Measurements from ENCODE around the gene BRCA1.

Gene BRCA1

DNA sequence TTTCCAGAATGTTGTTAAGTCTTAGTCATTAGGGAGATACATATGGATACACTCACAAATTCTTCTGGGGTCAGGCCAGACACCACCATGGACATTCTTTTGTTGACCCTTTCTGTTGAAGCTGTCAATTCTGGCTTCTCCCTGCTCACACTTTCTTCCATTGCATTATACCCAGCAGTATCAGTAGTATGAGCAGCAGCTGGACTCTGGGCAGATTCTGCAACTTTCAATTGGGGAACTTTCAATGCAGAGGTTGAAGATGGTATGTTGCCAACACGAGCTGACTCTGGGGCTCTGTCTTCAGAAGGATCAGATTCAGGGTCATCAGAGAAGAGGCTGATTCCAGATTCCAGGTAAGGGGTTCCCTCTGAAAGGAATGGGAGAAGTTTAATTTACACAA is 54.3 kb downstream of the BRCA1 start:
- no peak overlapping the region for H3K9ac ChIP-seq (ENCODE audit: low read length)
- TF ChIP-seq EZH2phosphoT487 (IDR thresholded peaks at IDR 0.05; ENCODE audit: low read length) (no peak), EZH2 (optimal IDR thresholded peaks at IDR 0.05; ENCODE audit: low read depth, low read length) (no peak)
- TF ChIP-seq, protein P1, sequence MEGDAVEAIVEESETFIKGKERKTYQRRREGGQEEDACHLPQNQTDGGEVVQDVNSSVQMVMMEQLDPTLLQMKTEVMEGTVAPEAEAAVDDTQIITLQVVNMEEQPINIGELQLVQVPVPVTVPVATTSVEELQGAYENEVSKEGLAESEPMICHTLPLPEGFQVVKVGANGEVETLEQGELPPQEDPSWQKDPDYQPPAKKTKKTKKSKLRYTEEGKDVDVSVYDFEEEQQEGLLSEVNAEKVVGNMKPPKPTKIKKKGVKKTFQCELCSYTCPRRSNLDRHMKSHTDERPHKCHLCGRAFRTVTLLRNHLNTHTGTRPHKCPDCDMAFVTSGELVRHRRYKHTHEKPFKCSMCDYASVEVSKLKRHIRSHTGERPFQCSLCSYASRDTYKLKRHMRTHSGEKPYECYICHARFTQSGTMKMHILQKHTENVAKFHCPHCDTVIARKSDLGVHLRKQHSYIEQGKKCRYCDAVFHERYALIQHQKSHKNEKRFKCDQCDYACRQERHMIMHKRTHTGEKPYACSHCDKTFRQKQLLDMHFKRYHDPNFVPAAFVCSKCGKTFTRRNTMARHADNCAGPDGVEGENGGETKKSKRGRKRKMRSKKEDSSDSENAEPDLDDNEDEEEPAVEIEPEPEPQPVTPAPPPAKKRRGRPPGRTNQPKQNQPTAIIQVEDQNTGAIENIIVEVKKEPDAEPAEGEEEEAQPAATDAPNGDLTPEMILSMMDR (IDR thresholded peaks at IDR 0.05; ENCODE audit: low read length), result no peak
- H3K27ac ChIP-seq (ENCODE audit: low read length), result no peak overlapping the region
- H3K9me2 ChIP-seq (replicated peaks; ENCODE audit: insufficient read depth, low read length), result no peaks in the 10 kb centered on the region
- H3F3A ChIP-seq (ENCODE audit: insufficient read depth, low read length), result no peaks in the 10 kb centered on the region; the same call in 1 of the 2 replicates
- H3K27me3 ChIP-seq (replicated peaks; ENCODE audit: insufficient read depth, low read length), result no peaks in the 10 kb centered on the region
- H3K4me2 ChIP-seq (ENCODE audit: low read depth, low read length), result no peak overlapping the region
- H3K4me3 ChIP-seq (ENCODE audit: low read length), result no peak overlapping the region
- no peak overlapping the region for H2AFZ ChIP-seq (ENCODE audit: low read length)
- no peaks in the 10 kb centered on the region for H3K9me3 ChIP-seq (replicated peaks; ENCODE audit: insufficient read depth, low read length)
- no peaks in the 10 kb centered on the region for H3K4me1 ChIP-seq (ENCODE audit: low read length)
- no peaks in the 10 kb centered on the region for H3K79me2 ChIP-seq (ENCODE audit: low read length)
- H3K36me3 ChIP-seq (replicated peaks; ENCODE audit: insufficient read depth, low read length), result no peaks in the 10 kb centered on the region
- no peak for DNase-seq
- no peaks in the 10 kb centered on the region for H4K20me1 ChIP-seq (ENCODE audit: insufficient read depth, low read length)

DNA sequence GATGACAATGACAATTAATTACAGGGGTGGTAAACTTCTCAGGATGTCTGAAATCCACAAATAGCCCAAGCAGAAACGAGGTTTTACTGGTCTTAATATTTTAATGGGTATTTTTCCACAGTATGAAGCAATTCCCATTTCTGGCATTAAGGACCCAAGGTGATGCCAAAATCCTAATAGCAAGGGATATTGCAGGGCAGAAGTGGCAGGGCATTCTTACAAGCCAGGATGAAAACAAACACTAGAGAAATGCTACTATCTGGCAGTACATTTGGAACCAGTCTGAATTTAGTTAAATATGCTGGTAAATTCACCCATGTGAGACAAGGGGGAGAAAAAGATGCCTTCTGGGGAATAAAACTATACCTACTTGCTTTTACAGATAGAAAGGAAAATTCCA is 54.9 kb downstream of the BRCA1 start:
- H2AFZ ChIP-seq (ENCODE audit: low read length), result no peak overlapping the region
- H3K79me2 ChIP-seq (ENCODE audit: low read length), result no peaks in the 10 kb centered on the region
- H3K9ac ChIP-seq (ENCODE audit: low read length), result no peak overlapping the region
- H3K9me3 ChIP-seq (replicated peaks; ENCODE audit: insufficient read depth, low read length), result no peaks in the 10 kb centered on the region
- no peaks in the 10 kb centered on the region for H3K36me3 ChIP-seq (replicated peaks; ENCODE audit: insufficient read depth, low read length)
- no peak overlapping the region for H3K4me3 ChIP-seq (ENCODE audit: low read length)
- no peak overlapping the region for H3K27ac ChIP-seq (ENCODE audit: low read length)
- H3F3A ChIP-seq (ENCODE audit: insufficient read depth, low read length), result no peaks in the 10 kb centered on the region
- H3K4me1 ChIP-seq (ENCODE audit: low read length), result no peaks in the 10 kb centered on the region
- no peaks in the 10 kb centered on the region for H4K20me1 ChIP-seq (ENCODE audit: insufficient read depth, low read length)
- TF ChIP-seq EZH2phosphoT487 (IDR thresholded peaks at IDR 0.05; ENCODE audit: low read length) (no peak), EZH2 (optimal IDR thresholded peaks at IDR 0.05; ENCODE audit: low read depth, low read length) (no peak)
- TF ChIP-seq, protein P1 (IDR thresholded peaks at IDR 0.05; ENCODE audit: low read length), result no peak
- H3K9me2 ChIP-seq (replicated peaks; ENCODE audit: insufficient read depth, low read length), result no peaks in the 10 kb centered on the region
- no peaks in the 10 kb centered on the region for H3K27me3 ChIP-seq (replicated peaks; ENCODE audit: insufficient read depth, low read length)
- DNase-seq, result no peak
- H3K4me2 ChIP-seq (ENCODE audit: low read depth, low read length), result no peak overlapping the region

DNA sequence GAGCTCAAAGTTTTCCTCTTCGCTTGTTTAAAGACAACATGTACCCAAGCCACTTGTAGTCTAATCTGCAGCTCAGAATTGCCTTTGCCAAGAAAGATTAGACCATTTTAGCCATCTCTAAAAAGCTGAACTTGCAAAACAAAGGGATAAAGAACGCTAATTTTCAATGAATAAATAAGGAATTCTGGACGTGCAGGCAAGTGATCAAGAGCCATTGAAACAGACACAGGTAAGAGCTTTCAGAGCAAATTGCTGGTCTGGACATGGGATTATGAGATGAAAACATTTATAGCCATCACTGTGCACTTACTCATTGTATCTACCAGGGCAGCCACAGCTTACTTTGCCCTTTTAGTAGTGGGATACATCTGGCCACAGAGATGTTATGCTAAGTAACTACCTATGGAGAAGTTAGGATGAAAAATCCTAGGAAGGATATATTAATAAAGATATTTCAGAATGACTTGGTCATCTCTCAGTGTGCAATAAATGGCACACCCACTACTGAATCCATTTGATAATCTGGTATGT is 55.7 kb downstream of the BRCA1 start:
- no peak overlapping the region for H3K27ac ChIP-seq (ENCODE audit: low read length)
- no peaks in the 10 kb centered on the region for H3K27me3 ChIP-seq (replicated peaks; ENCODE audit: insufficient read depth, low read length)
- no peaks in the 10 kb centered on the region for H3K9me3 ChIP-seq (replicated peaks; ENCODE audit: insufficient read depth, low read length)
- no peak overlapping the region for H3K4me3 ChIP-seq (ENCODE audit: low read length)
- no peak overlapping the region for H3K4me2 ChIP-seq (ENCODE audit: low read depth, low read length)
- H3K4me1 ChIP-seq (ENCODE audit: low read length), result no peaks in the 10 kb centered on the region
- H3F3A ChIP-seq (ENCODE audit: insufficient read depth, low read length), result no peaks in the 10 kb centered on the region
- no peaks in the 10 kb centered on the region for H3K79me2 ChIP-seq (ENCODE audit: low read length)
- H3K36me3 ChIP-seq (replicated peaks; ENCODE audit: insufficient read depth, low read length), result no peaks in the 10 kb centered on the region
- no peak overlapping the region for H3K9ac ChIP-seq (ENCODE audit: low read length)
- H3K9me2 ChIP-seq (replicated peaks; ENCODE audit: insufficient read depth, low read length), result no peaks in the 10 kb centered on the region
- no peak for DNase-seq
- no peak for TF ChIP-seq EZH2 (optimal IDR thresholded peaks at IDR 0.05; ENCODE audit: low read depth, low read length)
- TF ChIP-seq EZH2phosphoT487 (IDR thresholded peaks at IDR 0.05; ENCODE audit: low read length), result no peak
- TF ChIP-seq, protein P1 (IDR thresholded peaks at IDR 0.05; ENCODE audit: low read length), result no peak
- no peak overlapping the region for H2AFZ ChIP-seq (ENCODE audit: low read length)
- H4K20me1 ChIP-seq (ENCODE audit: insufficient read depth, low read length), result no peaks in the 10 kb centered on the region
